SJCRH30 (cell line): Measurements from ENCODE around the gene IQGAP2. TPM values are rescaled to one million over a fixed set of nuclear protein-coding genes. Genes with fewer than 3 reads are reported as not detected.
"Not testable (repeated sequence)": the region's sequence is repeated elsewhere in the genome, so short reads cannot be mapped to it uniquely, and the experiment has no call there.

ENCODE experiments used
- DNase-seq, 2 experiments: peaks; one replicate each; pipeline ENCODE4 v3.0.0-alpha.2; 2015 to 2020
- H3K27ac ChIP-seq: fragments of 250-450 bp; sonication (Bioruptor Pico); 2 replicates; pipeline ENCODE4 v1.5.1; 2020; ENCODE audit warnings: mild to moderate bottlenecking, moderate library complexity
- H3K27me3 ChIP-seq: fragments of 250-450 bp; sonication (Bioruptor Pico); 2 replicates; pipeline ENCODE4 v1.5.1; 2020; ENCODE audit warnings: mild to moderate bottlenecking, moderate library complexity
- H3K36me3 ChIP-seq: fragments of 250-450 bp; sonication (Bioruptor Pico); 2 replicates; pipeline ENCODE4 v1.5.1; 2020; ENCODE audit warnings: mild to moderate bottlenecking, moderate library complexity
- H3K4me1 ChIP-seq: fragments of 250-450 bp; sonication (Bioruptor Pico); 2 replicates; pipeline ENCODE4 v1.5.1; 2020; ENCODE audit warnings: mild to moderate bottlenecking, moderate library complexity
- H3K4me3 ChIP-seq: fragments of 250-450 bp; sonication (Bioruptor Pico); 2 replicates; pipeline ENCODE4 v1.5.1; 2020; ENCODE audit warnings: mild to moderate bottlenecking, moderate library complexity
- H3K9me3 ChIP-seq: fragments of 250-450 bp; sonication (Bioruptor Pico); replicated peaks from 2 replicates; pipeline ENCODE4 v1.5.1; 2020; ENCODE audit warnings: mild to moderate bottlenecking, moderate library complexity
- total RNA-seq: library from RNA; depleted of rRNA; stranded (reverse); fragments of >200 nt; shearing (Covaris generic); gene quantifications from 2 replicates; pipeline ENCODE4 v1.2.3, GENCODE V29; 2014

The IQGAP2 gene
- total RNA-seq, 1 experiment from 2014 or later = 11.4 TPM

DNA sequence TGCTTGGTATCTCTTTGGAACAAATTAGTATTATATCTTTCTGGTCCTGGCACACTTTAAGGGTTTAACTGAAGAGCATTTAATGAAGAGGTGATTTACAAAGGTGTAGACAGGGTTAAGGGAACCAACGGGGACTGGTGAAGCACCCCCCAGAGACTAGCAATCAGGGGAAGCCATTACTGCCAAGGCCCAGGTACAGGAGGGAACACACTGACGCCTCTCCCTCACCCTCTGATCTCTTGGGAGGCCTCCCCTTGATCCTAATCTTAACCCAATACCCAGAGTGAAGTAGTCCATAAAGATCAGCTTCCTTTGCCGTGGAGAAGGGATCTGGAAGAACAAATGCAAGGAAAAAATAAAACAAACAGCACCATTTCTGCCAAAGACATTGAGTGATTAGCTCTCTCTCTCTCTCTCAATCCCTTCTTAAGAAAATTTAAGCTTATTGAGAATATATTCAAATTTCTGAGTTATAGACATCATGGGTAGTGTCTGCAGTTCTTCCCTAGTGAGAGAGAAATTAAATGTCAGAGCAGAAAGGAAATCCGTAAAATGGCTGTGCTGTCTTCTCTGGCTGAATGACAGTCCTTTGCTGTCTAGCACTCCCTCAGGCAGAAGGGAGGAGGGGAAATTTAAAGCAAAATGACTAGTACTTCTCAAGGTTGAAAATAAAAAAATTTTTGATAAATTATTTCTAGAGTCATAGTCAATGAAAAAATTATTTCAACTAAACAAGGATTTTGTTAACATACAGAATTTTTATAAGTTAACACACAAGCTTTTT, 332.9 kb downstream of the IQGAP2 start:
- DNase-seq = no peak
- Histone ChIP-seq H3K27ac (no peak overlapping the region), H3K4me3 (no peak overlapping the region), H3K36me3 (peaks cover 32% of the 10 kb centered on the region), H3K4me1 (peaks cover 17% of the 10 kb centered on the region), H3K27me3 (no peaks in the 10 kb centered on the region), H3K9me3 (no peaks in the 10 kb centered on the region; the same call in 1 of the 2 replicates)

DNA sequence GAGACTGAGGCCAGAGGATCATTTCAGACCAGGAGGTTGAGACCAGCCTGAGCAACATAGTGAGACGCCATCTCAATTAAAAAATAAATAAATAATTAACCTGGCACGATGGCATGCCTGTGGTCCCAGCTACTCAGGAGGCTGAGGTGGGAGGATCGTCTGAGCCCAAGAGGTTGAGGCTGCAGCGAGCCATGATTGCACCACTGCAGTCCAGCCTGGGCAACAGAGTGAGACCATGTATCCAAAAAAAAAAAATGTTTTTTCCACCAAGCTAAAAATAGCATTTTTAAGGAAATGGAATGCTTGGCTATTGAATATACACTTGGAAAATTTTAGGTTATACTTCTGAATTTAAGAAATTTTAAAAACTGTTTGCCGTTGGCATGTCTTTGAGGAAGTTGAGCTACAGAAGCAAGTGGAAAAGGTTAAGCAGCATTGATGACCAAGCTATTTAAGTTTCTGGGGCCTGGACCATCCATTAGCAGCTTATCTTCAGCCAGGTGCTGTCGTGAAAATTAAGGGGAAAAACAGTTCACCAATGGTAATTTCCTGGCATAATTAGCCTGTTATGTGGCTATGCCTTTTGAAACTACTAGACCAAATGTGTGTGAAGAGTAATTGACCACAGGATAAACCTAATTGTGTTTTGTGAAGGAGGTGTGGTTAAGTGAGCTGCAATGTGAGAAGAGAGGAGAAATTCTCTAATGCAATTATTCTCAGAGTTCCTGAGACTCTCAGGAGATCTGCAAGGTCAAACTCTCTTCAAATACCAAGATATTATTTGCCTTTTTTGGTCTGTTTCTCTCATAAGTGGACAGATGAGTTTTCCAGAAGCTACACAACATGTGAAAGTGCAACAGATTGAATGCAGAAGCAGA, 333.8 kb downstream of the IQGAP2 start:
- peak in 1 of 2 experiments; percentile 21 for DNase-seq
- Histone ChIP-seq H3K27me3 (no peaks in the 10 kb centered on the region), H3K36me3 (peaks cover 29% of the 10 kb centered on the region), H3K9me3 (no peaks in the 10 kb centered on the region; the same call in 1 of the 2 replicates), H3K27ac (no peak overlapping the region), H3K4me3 (no peak overlapping the region), H3K4me1 (peaks cover 17% of the 10 kb centered on the region)

DNA sequence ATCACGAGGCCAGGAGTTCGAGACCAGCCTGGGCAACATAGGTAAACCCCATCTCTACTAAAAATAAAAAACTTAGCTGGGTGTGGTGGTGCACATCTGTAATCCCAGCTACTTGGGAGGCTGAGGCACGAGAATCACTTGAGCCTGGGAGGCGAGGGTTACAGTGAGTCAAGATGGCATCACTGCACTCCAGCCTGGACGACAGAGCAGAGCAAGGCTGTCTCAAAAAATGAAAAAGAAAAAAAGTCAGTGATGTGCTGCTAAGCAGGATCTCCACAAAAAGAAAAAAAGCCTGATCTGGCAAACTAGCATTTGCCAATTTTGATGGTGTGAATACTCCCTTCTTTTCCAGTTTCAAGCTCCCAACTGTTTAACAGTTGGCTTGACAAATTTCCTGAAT, 334.8 kb downstream of the IQGAP2 start:
- H3K4me3 ChIP-seq = no peak overlapping the region
- no peak for DNase-seq
- no peaks in the 10 kb centered on the region; the same call in 1 of the 2 replicates for H3K9me3 ChIP-seq
- H3K27me3 ChIP-seq = no peaks in the 10 kb centered on the region
- peaks cover 20% of the 10 kb centered on the region for H3K36me3 ChIP-seq
- peaks cover 17% of the 10 kb centered on the region for H3K4me1 ChIP-seq
- no peak overlapping the region for H3K27ac ChIP-seq

DNA sequence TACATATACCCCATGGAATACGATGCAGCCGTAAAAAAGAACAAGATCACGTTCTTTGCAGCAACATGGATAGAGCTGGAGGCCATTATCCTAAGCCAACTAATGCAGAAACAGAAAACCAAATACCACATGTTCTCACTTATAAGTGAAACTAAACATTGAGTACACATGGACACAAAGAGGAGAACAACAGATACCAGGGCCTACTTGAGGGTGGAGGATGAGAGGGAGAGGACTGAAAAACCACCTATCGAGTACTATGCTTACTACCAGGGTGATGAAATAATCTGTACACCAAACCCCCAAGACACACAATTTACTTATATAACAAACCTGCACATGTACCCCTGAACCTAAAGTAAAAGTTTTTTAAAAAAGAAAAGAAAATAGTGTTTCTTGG, 338.4 kb downstream of the IQGAP2 start:
- peaks cover 17% of the 10 kb centered on the region for H3K4me1 ChIP-seq
- not testable (repeated sequence) for DNase-seq, H3K9me3 ChIP-seq, H3K27me3 ChIP-seq, H3K36me3 ChIP-seq, H3K4me3 ChIP-seq, H3K27ac ChIP-seq

DNA sequence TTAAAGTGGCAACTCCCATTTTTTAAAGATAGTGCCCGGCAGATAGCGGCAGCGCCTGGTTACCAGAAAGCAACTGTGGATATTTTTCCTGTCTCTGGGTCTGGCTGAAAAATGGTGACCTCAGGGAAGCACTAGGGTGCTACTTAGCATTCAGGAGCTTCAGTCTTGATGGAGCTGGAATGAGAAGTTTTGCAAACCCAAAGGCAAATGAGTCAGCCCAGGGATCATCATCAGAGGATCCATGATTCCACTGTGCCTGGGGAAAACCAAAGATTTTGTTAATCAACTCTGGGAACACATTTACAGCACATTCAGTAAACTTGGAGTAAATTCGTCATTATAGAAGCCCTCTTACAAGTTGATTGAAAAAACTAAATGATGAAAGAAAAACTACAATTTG, 339.5 kb downstream of the IQGAP2 start:
- Histone ChIP-seq H3K4me1 (peaks cover 9% of the 10 kb centered on the region), H3K4me3 (no peak overlapping the region), H3K27me3 (no peaks in the 10 kb centered on the region), H3K9me3 (no peaks in the 10 kb centered on the region), H3K36me3 (no peaks in the 10 kb centered on the region), H3K27ac (no peak overlapping the region)
- DNase-seq = no peak

DNA sequence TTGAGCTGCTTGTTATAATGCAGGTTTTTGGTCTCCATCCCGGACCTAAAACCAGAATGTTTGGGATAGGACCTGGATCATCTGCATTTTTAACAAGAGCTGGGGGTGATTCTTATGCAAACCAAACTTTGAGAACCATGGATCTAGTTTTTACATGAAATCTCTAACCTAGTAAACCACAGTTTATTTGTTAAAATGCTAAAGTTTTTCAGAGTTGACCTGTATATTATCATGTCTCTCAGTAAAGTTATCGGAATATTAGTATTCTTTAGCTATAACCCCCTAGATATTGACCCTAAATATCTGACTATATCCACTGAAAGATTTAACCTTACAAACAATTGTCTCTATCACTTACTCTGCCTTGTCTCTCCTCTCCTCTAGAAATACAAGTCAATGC, 341.5 kb downstream of the IQGAP2 start:
- Histone ChIP-seq H3K36me3 (no peaks in the 10 kb centered on the region), H3K4me3 (no peak overlapping the region), H3K4me1 (no peaks in the 10 kb centered on the region), H3K9me3 (no peaks in the 10 kb centered on the region), H3K27ac (no peak overlapping the region), H3K27me3 (no peaks in the 10 kb centered on the region)
- no peak for DNase-seq

DNA sequence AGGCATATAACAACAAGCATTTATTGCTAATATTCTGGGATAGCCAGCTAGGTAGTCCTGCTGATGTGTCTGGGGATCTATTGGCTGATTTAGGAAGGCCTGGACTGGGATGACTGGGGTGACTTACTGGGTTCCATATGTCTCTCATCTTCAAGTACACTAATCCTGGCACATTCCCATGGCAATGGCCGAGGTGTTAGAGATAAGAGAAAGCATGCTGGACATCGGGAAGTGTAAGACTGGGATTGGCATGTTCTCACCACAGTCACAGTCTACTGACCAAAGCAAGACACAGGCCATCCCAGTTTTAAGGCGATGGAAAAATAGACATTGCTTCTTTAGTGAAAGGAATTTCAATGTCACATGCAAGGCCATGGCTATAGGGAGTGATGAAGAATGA, 342.6 kb downstream of the IQGAP2 start:
- no peaks in the 10 kb centered on the region for H3K36me3 ChIP-seq
- H3K4me1 ChIP-seq = no peaks in the 10 kb centered on the region
- H3K9me3 ChIP-seq = no peaks in the 10 kb centered on the region
- no peak overlapping the region for H3K4me3 ChIP-seq
- H3K27me3 ChIP-seq = no peaks in the 10 kb centered on the region
- no peak overlapping the region for H3K27ac ChIP-seq
- no peak for DNase-seq

DNA sequence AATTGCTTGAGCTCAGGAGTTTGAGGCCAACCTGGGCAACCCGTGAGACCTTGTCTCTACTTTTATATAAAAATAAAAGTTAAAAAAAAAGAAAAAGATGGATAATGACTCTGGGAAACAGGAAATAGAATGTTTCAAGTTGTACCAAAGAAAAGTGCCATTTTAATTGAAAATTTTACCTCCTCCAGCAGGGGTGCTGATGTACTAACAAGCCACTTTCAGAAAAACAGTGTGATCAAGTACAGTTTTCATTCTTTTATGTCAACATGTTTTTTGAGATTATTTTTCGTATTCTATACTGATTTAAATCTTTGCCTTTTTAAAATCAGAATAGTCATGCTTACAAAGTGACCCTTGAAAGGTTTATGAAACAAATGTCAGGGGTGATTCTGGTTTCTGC, 343.6 kb downstream of the IQGAP2 start:
- H3K4me1 ChIP-seq = no peaks in the 10 kb centered on the region
- H3K36me3 ChIP-seq = no peaks in the 10 kb centered on the region
- H3K27me3 ChIP-seq = no peaks in the 10 kb centered on the region
- H3K4me3 ChIP-seq = no peak overlapping the region
- H3K9me3 ChIP-seq = no peaks in the 10 kb centered on the region
- no peak overlapping the region for H3K27ac ChIP-seq
- no peak for DNase-seq

DNA sequence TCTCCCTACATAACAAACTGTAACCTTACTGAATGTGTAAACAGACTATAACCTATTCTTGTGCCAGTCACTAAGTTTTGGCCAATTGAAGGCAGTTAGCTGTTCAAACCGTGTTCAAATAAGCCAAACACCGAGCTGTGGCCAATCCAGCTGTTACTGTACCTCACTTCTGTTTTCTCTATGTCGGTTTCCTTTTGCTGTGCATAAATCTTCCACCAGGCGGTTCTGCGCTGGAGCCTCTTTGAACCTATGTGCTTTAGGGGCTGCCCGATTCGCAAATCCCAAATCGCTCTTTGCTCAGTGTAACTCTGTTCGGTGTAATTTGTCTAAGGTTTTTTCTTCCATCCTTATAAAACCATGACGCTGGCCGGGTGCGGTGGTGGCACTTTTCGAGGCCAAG, 344.6 kb downstream of the IQGAP2 start:
- H3K36me3 ChIP-seq = no peaks in the 10 kb centered on the region
- no peak overlapping the region for H3K27ac ChIP-seq
- no peaks in the 10 kb centered on the region for H3K27me3 ChIP-seq
- no peaks in the 10 kb centered on the region for H3K9me3 ChIP-seq
- no peaks in the 10 kb centered on the region for H3K4me1 ChIP-seq
- no peak overlapping the region for H3K4me3 ChIP-seq
- peak in 1 of 2 experiments; percentile 34 for DNase-seq

DNA sequence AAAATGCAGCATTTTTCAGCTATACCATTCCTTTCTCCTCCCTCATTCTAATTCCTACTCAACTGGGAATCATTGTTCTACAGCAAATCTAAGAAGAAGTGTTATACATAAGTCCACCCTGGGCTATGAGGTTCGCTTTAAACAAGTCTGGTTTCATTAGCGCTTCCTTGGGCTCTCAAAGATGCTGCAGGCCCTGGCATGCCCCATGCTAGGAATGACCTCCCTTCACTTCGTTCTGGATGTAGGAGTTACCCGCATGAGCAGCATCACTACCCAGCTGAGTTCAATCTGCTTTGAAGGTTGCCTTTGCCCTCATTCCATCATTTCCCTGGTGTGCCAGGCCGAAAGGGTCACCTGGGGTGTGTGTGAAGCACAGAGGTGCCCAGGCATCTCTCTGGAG, 348.2 kb downstream of the IQGAP2 start:
- Histone ChIP-seq H3K9me3 (no peaks in the 10 kb centered on the region), H3K27ac (no peak overlapping the region), H3K4me1 (0 out of 2 replicates have a peak, but pooled peaks cover 3% of the 10 kb centered on the region), H3K36me3 (no peaks in the 10 kb centered on the region), H3K27me3 (no peaks in the 10 kb centered on the region), H3K4me3 (no peak overlapping the region)
- DNase-seq = no peak

DNA sequence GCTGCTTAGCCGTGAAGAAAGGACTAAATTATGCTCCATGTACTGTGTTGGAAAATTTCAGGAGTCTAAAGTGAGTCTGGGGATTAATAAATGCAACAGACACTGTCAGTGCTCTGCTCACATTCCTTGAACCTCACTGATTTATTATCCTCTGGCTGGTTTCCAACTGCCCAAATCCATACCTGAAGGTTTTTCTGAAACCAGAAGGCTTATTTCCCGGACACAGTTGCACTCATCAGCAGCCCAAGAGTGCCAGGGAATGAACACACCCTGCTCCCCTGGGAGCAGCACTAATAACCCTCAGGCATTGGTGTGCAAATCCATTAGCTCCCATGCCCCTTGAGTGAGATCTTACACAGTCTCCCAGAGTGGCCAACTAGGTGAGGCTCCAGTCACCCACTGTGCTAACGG, 351.6 kb downstream of the IQGAP2 start:
- no peak overlapping the region for H3K4me3 ChIP-seq

DNA sequence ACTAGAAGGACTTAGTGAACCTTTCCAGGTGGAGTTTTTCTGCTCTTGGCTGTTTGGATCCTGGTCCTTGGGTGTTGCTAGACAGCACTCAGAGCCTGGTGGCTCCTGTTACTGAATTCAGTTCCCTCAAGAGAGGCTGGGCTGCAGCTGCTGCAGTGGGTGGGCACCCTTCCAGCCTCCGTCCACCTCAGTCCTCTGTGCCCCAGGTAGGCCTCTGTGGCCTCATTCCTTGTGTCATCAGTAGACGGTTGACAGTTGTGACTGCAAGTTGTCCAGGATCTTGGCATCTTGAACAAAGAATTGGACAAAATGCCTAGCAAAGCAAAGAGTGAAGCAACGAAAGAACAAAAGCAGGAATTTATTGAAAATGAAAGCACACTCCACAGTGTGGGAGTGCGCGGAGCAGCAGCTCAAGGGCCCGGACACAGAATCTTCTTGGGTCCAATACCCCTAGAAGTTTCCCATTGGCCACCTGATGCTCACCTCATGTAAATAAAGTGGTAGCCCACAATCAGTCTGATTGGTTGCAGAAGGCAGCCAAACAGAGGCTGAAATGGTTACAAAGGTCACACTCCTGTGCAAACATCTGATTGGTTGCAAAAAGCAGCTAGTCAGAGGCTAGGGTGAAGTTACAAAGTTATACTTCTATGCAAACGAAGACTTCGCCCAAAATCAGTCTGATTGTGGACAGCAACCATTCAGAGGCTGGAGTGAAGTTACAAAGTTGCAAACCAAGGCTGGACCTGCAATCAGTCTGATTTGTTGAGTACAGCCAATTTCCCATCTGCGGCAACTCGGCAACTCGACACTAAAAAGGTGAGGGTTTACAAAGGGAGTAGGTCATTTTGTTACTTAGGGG, 352.9 kb downstream of the IQGAP2 start:
- no peaks in the 10 kb centered on the region for H3K9me3 ChIP-seq
- DNase-seq = peak in 1 of 2 experiments; percentile 17
- H3K4me1 ChIP-seq = 0 out of 2 replicates have a peak, but pooled peaks cover 3% of the 10 kb centered on the region
- no peak overlapping the region for H3K27ac ChIP-seq
- no peak overlapping the region for H3K4me3 ChIP-seq
- no peaks in the 10 kb centered on the region for H3K36me3 ChIP-seq
- H3K27me3 ChIP-seq = no peaks in the 10 kb centered on the region

More for the DNA sequence above, 351.6 kb downstream of the IQGAP2 start:
- no peak overlapping the region for H3K27ac ChIP-seq
- no peaks in the 10 kb centered on the region for H3K27me3 ChIP-seq
- no peak for DNase-seq
- H3K36me3 ChIP-seq = no peaks in the 10 kb centered on the region
- H3K4me1 ChIP-seq = 0 out of 2 replicates have a peak, but pooled peaks cover 3% of the 10 kb centered on the region
- no peaks in the 10 kb centered on the region for H3K9me3 ChIP-seq

DNA sequence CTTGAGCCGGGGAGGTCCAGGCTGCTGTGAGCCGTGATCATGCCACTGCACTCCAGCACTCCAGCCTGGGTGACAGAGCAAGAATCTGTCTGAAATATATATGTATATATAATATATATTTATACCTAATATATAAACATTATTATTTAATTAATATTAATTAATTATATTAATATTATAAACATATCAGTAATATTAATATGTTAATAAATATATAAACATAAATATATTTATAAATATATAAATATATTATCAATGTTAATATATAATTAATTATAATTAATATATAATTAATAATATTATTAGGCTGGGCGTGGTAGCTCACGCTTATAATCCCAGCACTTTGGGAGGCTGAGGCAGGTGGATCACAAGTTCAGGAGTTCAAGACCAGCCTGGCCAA, 354.0 kb downstream of the IQGAP2 start:
- no peaks in the 10 kb centered on the region for H3K27me3 ChIP-seq
- H3K9me3 ChIP-seq = no peaks in the 10 kb centered on the region
- DNase-seq = no peak
- no peak overlapping the region for H3K27ac ChIP-seq
- no peak overlapping the region for H3K4me3 ChIP-seq
- 0 out of 2 replicates have a peak, but pooled peaks cover 3% of the 10 kb centered on the region for H3K4me1 ChIP-seq
- no peaks in the 10 kb centered on the region for H3K36me3 ChIP-seq
